Stimulated activated CD4-positive, alpha-beta T cell treated with anti-CD3 and anti-CD28 coated beads, Interleukin-15, amount 100 ng/mL, for 48 hours (primary cell): ENCODE data around the gene TNFSF18.

ENCODE experiments used
- DNase-seq, 2 donors: peaks; one replicate each; pipeline ENCODE4 v3.0.0-alpha.2; 2020; ENCODE audit warnings: low read depth in 2 of 2

The TNFSF18 gene

GRCh38 chr1:173039626-173040025 lies 11.1 kb downstream of the TNFSF18 start:
- no peak for DNase-seq

- DNase-seq: no peak
Observed at GRCh38 chr1:173038875-173039554, 11.7 kb downstream of the TNFSF18 start.

- no peak for DNase-seq
Observed at GRCh38 chr1:173024543-173024942, 26.2 kb downstream of the TNFSF18 start.

- DNase-seq: no peak
Observed at GRCh38 chr1:173023343-173023742, 27.4 kb downstream of the TNFSF18 start.

GRCh38 chr1:173020138-173020750 lies 30.5 kb downstream of the TNFSF18 start:
- no peak for DNase-seq

GRCh38 chr1:173017792-173018191 lies 32.9 kb downstream of the TNFSF18 start:
- DNase-seq: no peak

GRCh38 chr1:173016419-173016818 lies 34.3 kb downstream of the TNFSF18 start:
- DNase-seq: no peak

GRCh38 chr1:173015629-173016028 lies 35.1 kb downstream of the TNFSF18 start:
- DNase-seq: no peak

- DNase-seq: no peak
Observed at GRCh38 chr1:173014160-173014559, 36.6 kb downstream of the TNFSF18 start.

- no peak for DNase-seq
Observed at GRCh38 chr1:173012126-173012525, 38.6 kb downstream of the TNFSF18 start.

GRCh38 chr1:173009597-173009996 lies 41.1 kb downstream of the TNFSF18 start:
- DNase-seq: no peak

GRCh38 chr1:173005196-173005864 lies 45.4 kb downstream of the TNFSF18 start:
- DNase-seq: no peak

- DNase-seq: no peak
Observed at GRCh38 chr1:173002891-173003838, 47.6 kb downstream of the TNFSF18 start.

- no peak for DNase-seq
Observed at GRCh38 chr1:172999349-172999748, 51.4 kb downstream of the TNFSF18 start.

- DNase-seq: no peak
Observed at GRCh38 chr1:172997941-172998361, 52.8 kb downstream of the TNFSF18 start.

GRCh38 chr1:172993640-172994039 lies 57.1 kb downstream of the TNFSF18 start:
- no peak for DNase-seq

GRCh38 chr1:172991674-172992400 lies 58.9 kb downstream of the TNFSF18 start:
- no peak for DNase-seq

GRCh38 chr1:172990598-172991215 lies 60.0 kb downstream of the TNFSF18 start:
- no peak for DNase-seq
